GM23338 (cell line): ENCODE results near the gene CD2. TPM values are rescaled to one million over a fixed set of nuclear protein-coding genes. Genes with fewer than 3 reads are reported as not detected.

Experiments
- ATAC-seq: fragments of 200-7000 bp; cut with Tn5 transposase; 3 replicates; pipeline ENCODE4 v1.9.1; 2020
- DNase-seq: peaks from one replicate; pipeline ENCODE4 v3.0.0-alpha.2; 2015; ENCODE audit warnings: low spot score
- H2AFZ ChIP-seq: fragments of 200-600 bp; sonication (generic); 2 replicates; pipeline ENCODE4 v1.8.0; 2016; ENCODE audit warnings: antibody characterized with exemption, mild to moderate bottlenecking, moderate library complexity
- H3F3A ChIP-seq: fragments of 200-600 bp; sonication (generic); replicated peaks from 2 replicates; pipeline ENCODE4 v1.8.0; 2017; ENCODE audit warnings: antibody characterized with exemption, mixed run types, low read depth
- H3K27ac ChIP-seq: fragments of 200-600 bp; sonication (generic); 2 replicates; pipeline ENCODE4 v1.6.1; 2016; ENCODE audit warnings: low read depth
- H3K27me3 ChIP-seq: fragments of 200-600 bp; sonication (generic); 2 replicates; pipeline ENCODE4 v1.8.0; 2016; ENCODE audit warnings: mild to moderate bottlenecking, mixed run types, moderate library complexity; ENCODE audit not compliant: insufficient read depth
- H3K36me3 ChIP-seq: fragments of 200-600 bp; sonication (generic); 2 replicates; pipeline ENCODE4 v1.8.0; 2016; ENCODE audit warnings: mild to moderate bottlenecking; ENCODE audit not compliant: insufficient read depth
- H3K4me1 ChIP-seq: fragments of 200-600 bp; sonication (generic); 2 replicates; pipeline ENCODE4 v1.8.0; 2016; ENCODE audit warnings: mild to moderate bottlenecking, moderate library complexity; ENCODE audit not compliant: insufficient read depth
- H3K4me2 ChIP-seq: fragments of 200-600 bp; sonication (generic); 2 replicates; pipeline ENCODE4 v1.7.1; 2017; ENCODE audit warnings: mixed run types
- H3K4me3 ChIP-seq: fragments of 200-600 bp; sonication (generic); 2 replicates; pipeline ENCODE4 v1.6.1; 2016; ENCODE audit warnings: mixed run types
- H3K79me2 ChIP-seq: fragments of 200-600 bp; sonication (generic); replicated peaks from 2 replicates; pipeline ENCODE4 v1.8.0; 2017; ENCODE audit warnings: mild to moderate bottlenecking; ENCODE audit not compliant: insufficient read depth
- H3K9me2 ChIP-seq: fragments of 200-600 bp; sonication (generic); 2 replicates; pipeline ENCODE4 v1.8.0; 2017; ENCODE audit not compliant: insufficient read depth
- H4K20me1 ChIP-seq: fragments of 200-600 bp; sonication (generic); replicated peaks from 2 replicates; pipeline ENCODE4 v1.8.0; 2017; ENCODE audit warnings: mild to moderate bottlenecking; ENCODE audit not compliant: insufficient read depth
- H3K27ac Mint-ChIP-seq: 2 replicates; pipeline ENCODE4 v1.8.0; 2020; ENCODE audit warnings: inconsistent platforms, mild to moderate bottlenecking, moderate library complexity, mixed read lengths
- H3K27me3 Mint-ChIP-seq: 3 replicates; pipeline ENCODE4 v1.8.0; 2022; ENCODE audit warnings: low read depth, mild to moderate bottlenecking, moderate library complexity, mixed read lengths, inconsistent platforms; ENCODE audit not compliant: insufficient read depth, poor library complexity
- H3K36me3 Mint-ChIP-seq: 3 replicates; pipeline ENCODE4 v1.8.0; 2021; ENCODE audit warnings: low read depth, mild to moderate bottlenecking, inconsistent platforms, moderate library complexity, mixed read lengths
- H3K4me1 Mint-ChIP-seq: 3 replicates; pipeline ENCODE4 v1.8.0; 2020; ENCODE audit warnings: mild to moderate bottlenecking, inconsistent platforms, mixed read lengths
- H3K4me3 Mint-ChIP-seq: 3 replicates; pipeline ENCODE4 v1.8.0; 2021; ENCODE audit warnings: moderate library complexity, mild to moderate bottlenecking, inconsistent platforms, mixed read lengths
- H3K9me3 Mint-ChIP-seq: 3 replicates; pipeline ENCODE4 v1.8.0; 2020; ENCODE audit warnings: moderate library complexity, mild to moderate bottlenecking, inconsistent platforms, mixed read lengths
- CREB1 ChIP-seq: fragments of 250-450 bp; sonication (Bioruptor Pico); IDR thresholded peaks from 2 replicates; pipeline ENCODE4 v1.5.0; 2020; ENCODE audit warnings: low read depth, mild to moderate bottlenecking, moderate library complexity
- CTCF ChIP-seq, 2 experiments: fragments of 200-600 bp in 1 of 2; sonication (generic) in 1 of 2; conservative IDR thresholded peaks; 2 replicates each; pipeline versions ENCODE4 v1.5.1 to v1.6.1; 2016 to 2017; ENCODE audit warnings: antibody characterized with exemption in 2 of 2, low read depth in 2 of 2, mild to moderate bottlenecking in 2 of 2, moderate library complexity in 1 of 2
- EZH2 ChIP-seq: fragments of 200-600 bp; sonication (generic); IDR thresholded peaks from one replicate; pipeline ENCODE4 v1.8.0; 2017; ENCODE audit warnings: antibody characterized with exemption, mild to moderate bottlenecking, low read depth; ENCODE audit not compliant: unreplicated experiment
- EZH2phosphoT487 ChIP-seq: fragments of 200-600 bp; sonication (generic); IDR thresholded peaks from one replicate; pipeline ENCODE4 v1.8.1; 2018; ENCODE audit warnings: antibody characterized with exemption; ENCODE audit not compliant: unreplicated experiment
- JUNB ChIP-seq: IDR thresholded peaks from one replicate; pipeline ENCODE4 v1.6.1; 2016; ENCODE audit warnings: antibody characterized with exemption; ENCODE audit not compliant: unreplicated experiment
- NANOG ChIP-seq: IDR thresholded peaks from 2 replicates; pipeline ENCODE4 v1.6.1; 2016; ENCODE audit warnings: antibody characterized with exemption, borderline replicate concordance
- POLR2AphosphoS5 ChIP-seq: IDR thresholded peaks from 2 replicates; pipeline ENCODE4 v1.6.1; 2016; ENCODE audit warnings: antibody characterized with exemption, low read depth
- REST ChIP-seq: IDR thresholded peaks from one replicate; pipeline ENCODE4 v1.6.1; 2018; ENCODE audit warnings: antibody characterized with exemption; ENCODE audit not compliant: unreplicated experiment
- STAT1 ChIP-seq: IDR thresholded peaks from one replicate; pipeline ENCODE4 v1.6.1; 2016; ENCODE audit warnings: antibody characterized with exemption; ENCODE audit not compliant: unreplicated experiment
- ZNF114 ChIP-seq: fragments of 250-450 bp; sonication (Bioruptor Pico); IDR thresholded peaks from 2 replicates; pipeline ENCODE4 v1.5.0; 2020; ENCODE audit warnings: mild to moderate bottlenecking, moderate library complexity
- ZNF331 ChIP-seq: fragments of 250-450 bp; sonication (Bioruptor Pico); IDR thresholded peaks from 2 replicates; pipeline ENCODE4 v1.5.0; 2020; ENCODE audit warnings: low read depth, mild to moderate bottlenecking, moderate library complexity
- polyA plus RNA-seq: library from polyadenylated mRNA; unstranded; fragments of >200 nt; fragmentation: Nextera tagmentation; extraction: Ambion mirVana; gene quantifications from 2 replicates; pipeline ENCODE4 v1.2.1, GENCODE V29; 2016
- total RNA-seq: library from RNA; depleted of rRNA; stranded (reverse); fragments of >200 nt; shearing (Covaris generic); gene quantifications from 2 replicates; pipeline ENCODE4 v1.2.3, GENCODE V29; 2014
- TF ChIP-seq, protein P1 (sequence below): IDR thresholded peaks from 2 replicates; pipeline ENCODE4 v1.6.1; 2016; ENCODE audit warnings: antibody characterized with exemption

The CD2 gene
- total and polyA plus RNA-seq, 2 experiments from 2014 or later: not detected

- no peak for DNase-seq
- TF ChIP-seq ZNF331 (CRISPR knock-in tag) (no peak), ZNF114 (CRISPR knock-in tag) (no peak), STAT1 (no peak), REST (no peak), POLR2AphosphoS5 (no peak), JUNB (no peak), EZH2phosphoT487 (no peak), CTCF (conservative IDR thresholded peaks at IDR 0.05; ENCODE audit: low read depth in 2 of 2) (no peak), CREB1 (CRISPR knock-in tag) (no peak), NANOG (no peak), EZH2 (no peak)
- TF ChIP-seq, protein P1, sequence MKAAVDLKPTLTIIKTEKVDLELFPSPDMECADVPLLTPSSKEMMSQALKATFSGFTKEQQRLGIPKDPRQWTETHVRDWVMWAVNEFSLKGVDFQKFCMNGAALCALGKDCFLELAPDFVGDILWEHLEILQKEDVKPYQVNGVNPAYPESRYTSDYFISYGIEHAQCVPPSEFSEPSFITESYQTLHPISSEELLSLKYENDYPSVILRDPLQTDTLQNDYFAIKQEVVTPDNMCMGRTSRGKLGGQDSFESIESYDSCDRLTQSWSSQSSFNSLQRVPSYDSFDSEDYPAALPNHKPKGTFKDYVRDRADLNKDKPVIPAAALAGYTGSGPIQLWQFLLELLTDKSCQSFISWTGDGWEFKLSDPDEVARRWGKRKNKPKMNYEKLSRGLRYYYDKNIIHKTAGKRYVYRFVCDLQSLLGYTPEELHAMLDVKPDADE: no peak
- no peaks in the 10 kb centered on the region for H3K9me3 Mint-ChIP-seq
- H3K36me3 Mint-ChIP-seq: no peaks in the 10 kb centered on the region
- Histone ChIP-seq H3K27ac (no peak overlapping the region), H4K20me1 (no peaks in the 10 kb centered on the region), H3K9me2 (no peaks in the 10 kb centered on the region), H3K36me3 (no peaks in the 10 kb centered on the region), H3F3A (no peaks in the 10 kb centered on the region), H3K79me2 (no peaks in the 10 kb centered on the region), H2AFZ (no peak overlapping the region), H3K4me1 (peaks cover 17% of the 10 kb centered on the region), H3K27me3 (no peaks in the 10 kb centered on the region), H3K4me3 (no peak overlapping the region), H3K4me2 (no peak overlapping the region)
- H3K4me1 Mint-ChIP-seq: peaks cover 17% of the 10 kb centered on the region
- peaks cover 1% of the 10 kb centered on the region for H3K27me3 Mint-ChIP-seq
- H3K4me3 Mint-ChIP-seq: no peak overlapping the region
- no peak for ATAC-seq
- H3K27ac Mint-ChIP-seq: no peak overlapping the region
These were observed 52.0 kb downstream of the CD2 start for GRCh38 chr1:116806245-116806644.
